Amniotic stem cell (primary cell): ENCODE measurements around the gene HNRNPM.

ENCODE experiments used
- DNase-seq: peaks from one replicate; lab custom pipeline; 2025; lab: John Stamatoyannopoulos, UW

The HNRNPM gene

DNA sequence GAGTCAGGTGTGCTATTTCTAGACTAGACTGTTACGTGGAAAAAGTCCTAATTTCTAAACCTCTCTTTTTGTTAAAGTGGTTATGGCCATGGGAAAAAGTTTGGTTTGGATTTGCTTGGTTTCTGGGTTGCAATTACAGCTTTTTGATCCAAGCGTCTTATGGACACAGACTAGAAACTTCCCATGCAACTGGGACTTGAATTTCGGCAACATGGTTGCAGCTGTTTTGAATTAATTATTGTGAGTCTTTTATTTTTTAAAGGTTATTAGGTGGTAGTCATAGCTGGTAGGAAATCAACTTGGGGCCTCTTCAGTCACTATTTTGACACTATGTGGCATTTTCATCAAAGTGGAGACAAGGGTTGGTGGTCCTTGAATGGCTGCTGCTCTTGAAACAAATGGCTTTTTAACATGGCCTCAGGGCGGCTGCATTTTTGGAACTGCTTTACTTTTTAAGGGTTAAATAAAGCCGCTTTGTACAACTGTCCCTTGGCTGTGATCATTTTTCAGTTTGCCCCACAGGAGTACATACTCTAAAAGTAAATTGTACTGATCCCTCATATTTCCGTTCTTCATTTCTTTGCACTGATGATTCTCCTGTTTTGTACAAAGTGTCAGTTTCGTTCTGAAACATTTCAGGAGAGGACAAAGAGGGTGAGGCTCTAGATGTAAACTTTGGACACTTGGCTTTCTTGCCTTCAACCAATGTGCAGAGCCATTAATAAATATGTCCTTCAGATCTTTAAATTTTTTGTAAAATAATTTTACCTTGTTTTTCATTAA is 15.9 kb downstream of the HNRNPM start:
- DNase-seq = no peak

DNA sequence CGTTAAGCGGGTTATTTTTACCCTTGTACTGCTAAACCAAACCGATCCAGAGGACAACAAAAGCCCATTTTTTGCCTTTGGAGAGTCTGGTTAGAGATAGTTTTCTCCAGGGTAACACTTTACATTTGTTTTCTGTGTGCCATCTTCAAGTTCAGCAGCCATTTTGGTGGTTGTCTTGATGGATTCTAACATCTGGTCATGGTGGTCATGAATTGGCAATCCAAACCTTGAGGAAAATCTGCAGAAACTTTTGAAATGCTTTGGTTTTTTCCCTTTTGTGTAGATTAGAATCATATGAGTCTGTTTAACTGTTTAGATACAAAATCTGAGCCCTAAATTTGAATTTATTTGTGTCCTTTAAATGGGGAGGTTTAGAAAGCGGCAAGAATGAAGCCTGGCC is 16.6 kb downstream of the HNRNPM start:
- no peak for DNase-seq

DNA sequence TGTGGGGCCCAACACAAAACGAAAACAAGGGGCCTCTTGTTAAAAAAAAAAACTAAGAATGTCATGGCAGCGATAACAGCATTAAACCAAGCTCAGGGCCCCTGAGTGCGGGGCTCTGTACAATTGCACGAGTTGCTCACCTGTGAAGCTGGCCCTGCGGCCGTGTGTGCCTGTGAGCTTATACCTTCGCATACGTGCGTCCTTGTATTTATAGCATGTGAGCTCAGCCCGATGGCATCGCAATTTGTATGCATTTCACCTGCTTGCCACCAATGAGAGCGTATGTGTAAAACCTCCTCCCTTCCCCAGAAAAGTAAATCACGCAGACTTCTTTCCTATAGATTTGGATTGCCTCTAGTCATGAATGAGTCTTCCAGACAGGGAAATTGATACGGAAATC is 17.1 kb downstream of the HNRNPM start:
- no peak for DNase-seq

DNA sequence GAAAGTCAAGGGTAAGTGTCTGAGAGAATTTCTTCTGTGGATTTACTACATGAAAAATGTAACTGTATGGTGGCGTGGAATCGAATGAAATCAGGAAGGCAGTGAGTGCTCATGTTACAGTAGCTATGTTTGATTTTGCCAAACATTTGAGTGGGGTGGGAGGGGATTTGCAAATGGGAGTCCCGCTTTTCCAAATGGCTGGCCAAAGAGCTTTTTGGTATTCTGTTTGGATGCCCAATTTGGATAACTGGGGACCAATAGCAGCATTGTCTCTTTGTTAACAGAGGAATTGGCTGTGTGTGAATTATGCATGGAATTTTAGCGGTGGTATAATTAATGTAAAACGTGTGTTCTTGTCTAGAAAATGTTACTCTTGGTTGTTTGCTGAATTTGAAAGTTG is 17.8 kb downstream of the HNRNPM start:
- no peak for DNase-seq

DNA sequence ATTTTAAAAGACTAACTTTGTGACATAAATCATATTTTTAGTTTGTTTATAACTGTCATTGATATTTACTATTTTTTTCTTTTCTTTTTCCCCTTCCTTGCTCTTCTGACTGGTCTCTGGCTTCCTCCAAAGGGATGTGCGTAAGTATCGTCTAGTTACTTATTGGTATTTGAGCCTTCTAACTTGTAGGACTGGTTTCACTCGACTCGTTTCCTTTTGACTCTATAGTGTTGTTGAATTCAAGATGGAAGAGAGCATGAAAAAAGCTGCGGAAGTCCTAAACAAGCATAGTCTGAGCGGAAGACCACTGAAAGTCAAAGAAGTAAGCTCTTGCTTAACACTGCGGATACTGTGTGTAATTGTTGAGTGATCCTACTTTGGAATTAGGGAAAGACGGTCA is 18.6 kb downstream of the HNRNPM start:
- no peak for DNase-seq

DNA sequence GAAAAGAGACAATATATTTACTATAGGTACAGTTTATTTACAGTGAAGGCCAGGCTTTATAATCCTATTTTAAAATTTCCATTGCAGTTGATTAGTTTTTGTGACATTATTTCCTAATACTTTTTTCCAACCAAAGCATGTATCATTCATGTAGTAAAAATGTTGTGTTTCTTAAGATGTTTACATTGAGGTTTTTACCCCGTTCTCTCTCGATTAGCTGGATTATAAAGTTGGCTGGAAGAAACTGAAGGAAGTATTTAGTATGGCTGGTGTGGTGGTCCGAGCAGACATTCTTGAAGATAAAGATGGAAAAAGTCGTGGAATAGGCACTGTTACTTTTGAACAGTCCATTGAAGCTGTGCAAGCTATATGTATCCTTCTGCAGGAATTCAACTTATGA is 21.2 kb downstream of the HNRNPM start:
- DNase-seq = no peak

DNA sequence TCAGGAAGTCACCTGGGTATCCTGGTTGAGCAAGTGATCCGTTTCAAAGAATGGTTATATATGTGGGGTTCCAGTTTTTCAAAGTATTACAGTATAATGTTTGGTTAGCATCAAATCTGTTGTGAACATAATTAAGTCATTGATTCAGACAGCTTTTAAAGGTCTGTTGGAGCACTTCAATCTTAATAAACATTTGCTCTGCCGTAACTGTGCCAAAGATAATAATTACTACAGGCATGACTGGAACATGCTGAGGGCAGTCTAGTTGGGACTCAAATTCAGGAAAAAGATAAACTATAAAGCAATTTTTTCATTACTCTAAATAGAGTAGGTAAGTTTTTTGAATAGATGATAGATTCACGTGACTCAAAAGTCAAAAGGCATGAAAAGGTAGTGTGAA is 23.3 kb downstream of the HNRNPM start:
- no peak for DNase-seq

DNA sequence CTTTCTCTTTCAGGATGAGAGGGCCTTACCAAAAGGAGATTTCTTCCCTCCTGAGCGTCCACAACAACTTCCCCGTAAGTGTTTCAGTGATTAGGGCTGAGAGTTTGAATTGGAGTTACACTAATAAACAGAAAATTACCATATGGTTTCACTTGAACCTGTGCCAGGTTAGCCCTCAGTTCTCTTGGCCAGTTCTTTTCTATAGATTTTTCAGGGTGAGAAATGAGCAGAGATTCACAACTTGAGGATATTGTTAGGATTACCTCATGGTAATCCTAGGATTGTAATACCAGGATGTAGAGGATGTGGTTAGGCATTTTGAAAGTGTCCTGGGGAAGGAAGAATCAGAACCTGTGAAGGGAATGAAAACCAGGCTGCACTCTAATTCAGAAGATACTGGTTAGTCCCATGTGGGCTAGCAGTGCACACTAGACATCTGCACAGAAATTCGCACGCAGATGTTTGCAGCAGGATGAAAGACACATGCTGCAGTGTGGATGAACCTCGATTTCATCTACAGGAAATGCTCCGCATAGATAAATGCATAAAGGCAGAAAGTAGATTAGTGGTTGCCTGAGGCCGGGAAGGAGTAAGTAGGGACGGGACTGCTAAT is 24.1 kb downstream of the HNRNPM start:
- DNase-seq = no peak

DNA sequence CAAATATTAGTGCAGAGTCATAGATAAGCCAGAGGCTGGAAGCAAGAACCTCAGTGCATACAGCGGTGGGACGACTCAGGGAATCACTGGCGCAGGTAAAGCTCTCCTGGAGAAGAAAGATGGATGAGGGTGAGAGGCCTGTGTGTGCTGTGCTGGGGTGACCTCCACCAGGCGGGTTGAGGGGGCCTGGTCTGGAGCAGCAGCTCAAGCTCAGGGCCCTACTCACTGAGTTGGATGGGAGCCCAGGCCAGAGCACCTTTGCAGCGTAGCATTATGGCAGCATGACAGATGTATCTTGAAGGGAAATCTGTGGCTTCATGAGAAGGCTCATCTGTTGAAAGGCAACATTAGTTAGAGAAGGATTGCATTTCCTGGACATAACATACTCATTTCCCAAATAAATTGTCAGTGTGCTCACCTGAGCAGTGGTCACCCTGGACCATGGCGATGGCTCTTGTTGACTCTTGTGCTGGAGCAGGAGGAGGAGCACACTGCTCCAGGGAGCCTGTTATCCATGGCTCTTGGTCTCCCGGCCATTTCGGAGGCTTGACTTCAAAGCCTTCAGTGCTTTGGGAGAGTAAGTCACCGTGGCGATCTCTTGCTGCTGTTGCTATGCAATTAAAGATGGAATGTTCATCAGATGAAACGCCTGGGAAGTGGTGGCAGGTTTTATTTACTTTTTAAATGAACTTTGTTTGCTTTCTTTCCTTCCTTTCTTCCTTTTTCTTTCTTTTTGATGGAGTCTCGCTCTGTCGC is 25.0 kb downstream of the HNRNPM start:
- no peak for DNase-seq

DNA sequence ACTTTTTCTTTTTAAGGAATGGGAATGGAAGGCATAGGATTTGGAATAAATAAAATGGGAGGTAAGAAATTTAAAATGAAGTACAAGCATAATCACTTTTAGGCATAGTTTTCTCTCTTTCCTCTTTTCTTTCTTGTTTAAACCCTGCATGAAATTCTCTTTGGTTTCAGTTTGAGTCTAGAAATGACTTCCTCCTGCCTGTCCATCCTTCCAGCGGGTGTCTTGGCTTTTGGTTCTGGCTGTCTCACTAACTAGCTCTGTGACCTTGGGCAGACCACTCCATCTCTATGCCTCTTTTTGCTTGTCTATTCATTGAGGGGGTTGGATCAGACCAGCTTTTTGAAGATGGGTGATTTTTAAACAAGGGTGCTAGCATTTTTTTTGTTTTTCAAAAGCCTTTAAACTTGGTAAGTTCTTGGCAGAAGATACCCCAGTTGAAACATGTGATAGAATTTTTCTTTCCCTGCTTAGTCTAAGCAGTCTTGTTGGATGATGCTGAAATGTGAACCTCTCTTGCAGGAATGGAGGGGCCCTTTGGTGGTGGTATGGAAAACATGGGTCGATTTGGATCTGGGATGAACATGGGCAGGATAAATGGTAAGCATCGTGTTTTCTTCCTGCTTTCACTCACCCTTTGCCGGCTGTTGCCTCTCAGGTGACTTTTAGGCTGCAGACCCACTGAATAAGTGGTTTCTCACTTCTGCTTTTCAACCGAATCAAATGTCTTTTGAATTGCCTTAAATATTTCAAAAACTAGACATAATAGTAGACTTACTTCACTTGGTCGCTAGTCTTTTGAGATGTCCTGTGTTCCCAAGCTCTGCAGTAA is 29.1 kb downstream of the HNRNPM start:
- DNase-seq = no peak

DNA sequence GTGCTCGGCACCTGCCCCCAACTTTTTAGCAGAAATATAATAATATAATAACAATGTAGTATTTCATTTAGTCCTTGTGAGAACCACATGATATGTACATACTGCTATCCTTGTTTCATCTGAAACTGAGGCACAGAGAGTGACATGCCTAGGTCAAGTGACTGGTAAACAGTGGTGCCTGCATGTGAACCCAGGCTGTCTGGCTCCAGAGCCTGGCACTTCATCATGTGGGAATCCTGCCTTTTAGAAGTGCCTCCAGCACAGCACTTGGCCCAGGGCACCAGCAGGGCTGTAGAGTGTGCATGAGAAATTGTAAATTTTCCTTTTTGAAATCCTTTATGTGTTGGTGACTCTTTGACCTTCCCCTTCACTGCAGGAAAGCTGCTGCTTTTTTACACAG is 30.2 kb downstream of the HNRNPM start:
- no peak for DNase-seq

DNA sequence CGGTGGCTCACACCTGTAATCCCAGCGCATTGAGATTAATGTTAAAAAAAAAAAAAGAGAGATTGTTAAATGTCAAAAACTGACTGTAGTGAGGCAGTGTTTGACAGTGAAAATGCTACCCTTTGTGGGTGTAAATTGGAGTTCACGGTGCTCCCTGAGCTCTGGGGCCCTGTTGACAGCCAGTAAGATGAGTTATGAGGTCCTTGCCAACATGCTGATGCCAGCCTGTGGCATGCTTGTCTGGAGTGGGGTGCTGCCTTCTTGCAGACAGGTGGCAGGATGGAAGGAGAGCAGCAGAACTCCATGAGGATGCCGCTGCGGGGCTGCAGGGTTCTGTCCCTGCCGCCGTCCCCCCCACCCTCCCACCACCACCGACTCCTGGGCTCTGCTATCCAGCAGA is 31.7 kb downstream of the HNRNPM start:
- no peak for DNase-seq

DNA sequence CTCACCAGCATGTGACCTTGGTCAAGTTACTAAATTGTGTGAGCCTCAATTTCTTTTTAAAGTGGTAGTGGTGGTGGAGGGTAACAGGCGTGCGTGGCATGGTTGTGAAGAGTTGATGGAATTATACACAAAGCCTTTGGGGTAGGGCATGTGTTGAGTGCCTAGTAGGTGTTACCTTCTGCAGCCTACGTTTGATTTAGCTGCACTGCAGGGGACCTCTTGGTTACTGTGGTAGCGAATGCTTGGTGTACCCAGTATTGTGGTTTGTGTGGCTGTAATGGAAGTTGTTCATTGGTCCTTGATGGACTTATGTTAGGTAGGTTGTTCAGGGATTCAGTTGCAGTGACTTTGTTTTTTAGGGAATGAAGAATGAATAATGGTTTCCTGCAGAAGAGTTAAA is 33.1 kb downstream of the HNRNPM start:
- no peak for DNase-seq

DNA sequence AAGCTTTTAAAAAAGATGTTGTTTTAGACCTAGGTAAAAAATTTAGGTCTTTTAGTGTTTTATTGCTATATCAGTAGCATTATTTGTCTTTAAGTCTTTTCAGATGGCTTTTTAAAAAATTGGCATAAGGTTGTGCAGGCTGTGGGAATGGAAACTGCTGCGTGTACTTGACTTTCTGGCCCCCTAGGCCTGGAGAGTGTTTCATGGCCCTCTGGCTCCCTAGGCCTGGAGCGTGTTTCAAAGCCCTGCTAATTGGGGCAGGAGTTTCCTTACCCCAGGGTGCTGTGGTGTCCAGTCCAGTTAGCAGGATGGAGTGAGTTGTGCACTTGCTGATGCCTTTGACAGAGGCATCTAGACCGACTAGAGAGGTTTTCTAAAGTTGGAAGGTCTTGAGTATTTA is 33.8 kb downstream of the HNRNPM start:
- DNase-seq = no peak

DNA sequence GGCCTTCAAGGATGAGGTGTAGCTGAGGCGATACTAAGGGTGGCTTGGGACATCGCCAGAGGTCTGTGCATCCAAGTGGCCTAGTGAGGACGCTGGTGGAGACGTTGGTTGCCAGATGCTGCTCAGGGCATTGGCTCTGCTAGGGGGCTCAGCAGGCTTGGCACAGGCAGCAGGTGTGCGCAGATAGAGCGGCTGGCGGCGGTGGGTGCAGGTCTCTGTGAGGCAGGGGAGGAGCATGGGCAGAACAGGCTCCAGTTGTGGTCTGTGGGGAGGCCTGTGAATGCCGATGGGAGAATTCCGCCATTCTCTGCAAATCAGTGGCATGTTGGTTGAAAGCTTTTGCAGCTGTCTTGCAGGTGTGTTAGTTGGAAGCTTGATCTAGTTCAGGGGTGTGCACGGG is 36.4 kb downstream of the HNRNPM start:
- DNase-seq = no peak

DNA sequence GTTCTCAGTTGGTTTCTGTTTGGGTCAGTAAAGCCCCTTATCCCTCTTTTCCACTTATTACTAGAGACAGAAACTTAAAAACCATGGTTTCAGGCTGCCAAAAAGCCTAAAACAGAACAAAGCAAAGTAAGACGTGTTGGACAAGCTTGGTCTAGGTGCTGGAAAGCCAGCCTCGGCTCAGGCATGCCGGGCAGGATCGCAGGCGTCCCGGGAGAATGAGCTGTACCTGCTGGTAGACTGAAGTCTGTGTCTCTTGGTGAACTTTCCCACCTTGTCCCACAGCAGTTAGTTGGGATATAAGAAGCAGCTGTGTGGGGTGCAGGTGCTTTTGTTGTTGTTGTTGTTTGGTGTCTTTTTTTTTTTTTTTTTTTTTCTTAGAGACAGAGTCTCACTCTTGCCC is 36.8 kb downstream of the HNRNPM start:
- DNase-seq = no peak

DNA sequence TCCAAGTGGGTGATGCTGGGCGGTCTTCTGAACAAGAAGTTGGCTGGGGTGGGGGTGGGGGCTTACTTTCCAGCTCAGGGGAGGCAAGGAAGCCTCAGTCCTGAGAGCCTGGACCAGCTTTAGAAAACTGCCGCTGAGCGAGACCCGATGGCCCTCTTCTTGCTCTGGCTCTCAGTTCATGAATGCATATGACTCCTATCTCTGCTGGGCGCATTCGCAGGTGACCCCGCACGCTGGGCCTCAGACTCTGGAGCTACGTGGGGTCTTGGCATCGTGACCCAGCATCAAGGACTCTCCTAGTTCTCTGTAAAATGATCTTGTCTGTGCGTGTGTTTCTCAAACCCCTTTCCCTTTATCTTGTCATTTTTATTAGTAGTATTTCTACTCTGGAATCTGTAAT is 37.9 kb downstream of the HNRNPM start:
- no peak for DNase-seq

DNA sequence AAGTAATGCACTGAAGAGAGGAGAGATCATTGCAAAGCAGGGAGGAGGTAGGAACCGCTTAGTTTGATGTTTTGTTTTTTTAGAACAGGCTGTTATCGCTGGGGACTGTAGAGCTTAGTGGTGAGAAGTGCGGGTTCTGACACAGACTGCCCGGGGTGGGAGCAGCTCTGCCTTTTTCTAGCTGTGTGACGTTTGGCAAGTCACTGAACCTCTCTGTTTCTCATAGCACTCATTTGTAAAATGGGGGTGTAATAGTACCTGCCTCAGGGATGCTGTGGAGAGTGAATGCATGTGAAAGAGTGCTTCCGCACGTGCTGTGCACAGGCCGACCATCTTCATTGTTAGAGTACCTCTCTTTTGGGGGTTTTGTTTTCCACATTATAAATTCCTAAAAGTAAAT is 38.4 kb downstream of the HNRNPM start:
- DNase-seq = no peak

DNA sequence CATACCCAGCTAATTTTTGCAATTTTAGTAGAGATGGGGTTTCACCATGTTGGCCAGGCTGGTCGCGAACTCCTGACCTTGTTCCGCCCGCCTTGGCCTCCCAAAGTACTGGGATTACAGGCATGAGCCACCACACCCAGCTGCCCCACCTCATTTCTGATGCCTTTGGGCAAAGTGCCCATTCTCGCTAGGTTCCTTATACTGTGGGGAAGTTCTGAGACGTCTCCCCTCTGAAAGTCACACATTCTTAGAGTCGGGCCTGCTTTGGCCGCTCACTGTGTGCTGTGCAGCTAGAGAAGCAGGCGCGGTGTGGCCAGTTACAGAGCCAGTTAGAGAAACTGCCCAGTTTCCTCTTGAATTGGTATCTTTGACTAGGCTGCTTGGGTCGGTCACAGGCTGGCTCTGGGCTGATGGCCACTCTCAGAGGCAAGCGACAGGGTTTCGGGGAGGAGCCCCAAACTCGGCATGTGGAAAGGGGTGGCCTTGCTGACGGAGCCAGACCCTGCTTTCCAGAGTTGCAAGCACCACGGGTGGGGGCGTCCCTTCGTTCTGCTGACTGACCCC is 39.6 kb downstream of the HNRNPM start:
- DNase-seq = no peak

DNA sequence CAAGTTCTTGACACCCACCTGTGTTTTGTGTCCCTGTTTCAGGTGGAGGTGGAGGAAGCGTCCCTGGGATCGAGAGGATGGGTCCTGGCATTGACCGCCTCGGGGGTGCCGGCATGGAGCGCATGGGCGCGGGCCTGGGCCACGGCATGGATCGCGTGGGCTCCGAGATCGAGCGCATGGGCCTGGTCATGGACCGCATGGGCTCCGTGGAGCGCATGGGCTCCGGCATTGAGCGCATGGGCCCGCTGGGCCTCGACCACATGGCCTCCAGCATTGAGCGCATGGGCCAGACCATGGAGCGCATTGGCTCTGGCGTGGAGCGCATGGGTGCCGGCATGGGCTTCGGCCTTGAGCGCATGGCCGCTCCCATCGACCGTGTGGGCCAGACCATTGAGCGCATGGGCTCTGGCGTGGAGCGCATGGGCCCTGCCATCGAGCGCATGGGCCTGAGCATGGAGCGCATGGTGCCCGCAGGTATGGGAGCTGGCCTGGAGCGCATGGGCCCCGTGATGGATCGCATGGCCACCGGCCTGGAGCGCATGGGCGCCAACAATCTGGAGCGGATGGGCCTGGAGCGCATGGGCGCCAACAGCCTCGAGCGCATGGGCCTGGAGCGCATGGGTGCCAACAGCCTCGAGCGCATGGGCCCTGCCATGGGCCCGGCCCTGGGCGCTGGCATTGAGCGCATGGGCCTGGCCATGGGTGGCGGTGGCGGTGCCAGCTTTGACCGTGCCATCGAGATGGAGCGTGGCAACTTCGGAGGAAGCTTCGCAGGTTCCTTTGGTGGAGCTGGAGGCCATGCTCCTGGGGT is 41.0 kb downstream of the HNRNPM start:
- no peak for DNase-seq

DNA sequence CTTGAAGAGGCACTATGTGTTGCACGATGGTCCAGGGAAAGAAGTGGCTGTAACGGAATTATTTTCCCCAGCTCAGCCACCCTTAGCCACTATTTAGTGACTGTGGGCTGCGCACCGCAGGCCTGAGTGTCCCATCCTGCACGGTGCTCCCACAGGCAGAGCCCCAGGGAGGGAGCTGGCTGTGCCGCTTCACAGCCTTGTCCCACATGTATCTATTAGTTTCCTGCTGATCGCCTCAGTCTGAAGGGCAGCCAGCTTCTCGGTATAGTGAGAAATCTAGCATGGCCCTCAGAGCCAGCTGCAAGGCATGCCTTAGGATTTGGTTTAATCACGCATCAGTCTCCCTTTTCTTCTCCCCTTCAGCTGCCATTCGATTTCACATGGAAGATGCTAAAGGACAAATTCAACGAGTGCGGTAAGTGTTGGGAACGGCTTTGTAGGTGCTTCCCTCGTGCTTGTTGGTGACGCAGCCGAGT is 41.9 kb downstream of the HNRNPM start:
- DNase-seq = no peak
